ENCODE results near the gene CPLANE2.
"Not testable (repeated sequence)": the region's sequence is repeated elsewhere in the genome, so short reads cannot be mapped to it uniquely, and the experiment has no call there.

Gene CPLANE2

GRCh38 chr1:16207318-16208269, 29.4 kb downstream of the CPLANE2 start:
- DNase-seq = no peak

GRCh38 chr1:16206547-16207317, 30.3 kb downstream of the CPLANE2 start:
- peak; percentile 95 for DNase-seq

DNA sequence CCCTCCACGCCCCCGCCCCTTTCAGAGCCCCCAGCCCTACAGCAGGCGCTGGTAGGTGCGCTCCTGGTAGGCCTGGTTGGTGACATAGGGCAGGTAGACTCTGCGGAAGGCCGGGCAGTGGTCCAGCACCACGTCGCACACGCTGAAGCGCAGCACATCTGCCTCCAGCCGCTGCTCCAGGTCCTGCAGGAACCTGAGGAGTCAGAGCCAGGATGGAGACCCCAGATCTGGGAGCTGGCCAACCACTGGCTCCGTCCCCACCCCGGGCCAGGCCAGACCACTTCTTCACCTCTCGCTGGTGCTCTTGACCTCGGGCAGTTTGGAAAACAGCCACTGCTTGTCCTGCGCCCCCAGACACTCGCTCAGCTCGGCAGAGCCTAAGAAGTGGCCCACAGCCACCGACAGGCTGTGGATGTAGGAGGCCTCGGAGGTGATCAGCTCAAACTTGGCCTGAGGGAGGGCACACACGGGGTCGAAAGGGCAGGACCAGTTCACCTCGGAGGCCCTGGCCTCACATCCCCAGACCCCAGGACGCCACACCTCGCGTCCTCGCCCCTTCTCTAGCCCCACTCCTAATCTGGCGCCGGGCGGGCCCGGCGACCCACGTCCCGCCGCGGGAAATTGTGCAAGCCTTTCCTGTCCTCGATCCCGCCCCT, 31.0 kb downstream of the CPLANE2 start:
- no peak for DNase-seq

DNA sequence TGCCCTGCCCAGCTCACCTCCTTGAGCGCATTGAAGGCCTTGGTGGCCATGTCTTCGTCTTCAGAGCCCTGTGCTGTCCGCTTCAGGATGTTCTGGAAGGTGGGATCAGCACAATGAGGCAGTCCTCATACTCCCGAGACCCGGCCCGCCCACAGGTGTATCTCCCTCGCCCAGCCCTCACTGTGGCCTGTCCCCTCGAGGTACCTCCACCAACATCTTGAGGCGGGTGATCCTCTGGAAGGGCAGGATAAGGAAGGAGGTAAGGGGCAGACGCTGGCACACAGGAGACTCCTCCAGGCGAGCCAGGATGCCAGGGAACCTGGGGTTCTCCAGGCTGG, 31.7 kb downstream of the CPLANE2 start:
- DNase-seq = no peak

GRCh38 chr1:16204634-16205333, 32.2 kb downstream of the CPLANE2 start:
- DNase-seq = peak; percentile 57

DNA sequence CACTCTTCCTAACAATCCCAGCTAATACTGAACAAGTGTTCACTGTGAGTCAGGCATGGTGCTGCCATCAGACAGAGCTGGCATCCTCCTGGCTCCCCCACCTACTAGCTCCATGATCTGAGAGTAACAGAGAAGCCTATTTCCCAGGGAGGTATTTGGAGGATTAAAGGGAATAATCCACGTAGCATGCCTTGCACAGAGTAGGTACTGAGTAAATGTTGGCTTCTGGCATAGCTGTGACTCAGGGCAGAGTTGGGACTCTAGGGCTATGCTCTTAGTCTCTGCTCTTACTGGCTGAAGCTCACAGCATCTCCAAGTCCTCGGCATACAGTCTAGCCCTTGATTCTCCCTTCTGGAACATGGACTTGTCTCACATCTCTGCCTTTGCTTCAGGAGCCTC, 32.8 kb downstream of the CPLANE2 start:
- no peak for DNase-seq

DNA sequence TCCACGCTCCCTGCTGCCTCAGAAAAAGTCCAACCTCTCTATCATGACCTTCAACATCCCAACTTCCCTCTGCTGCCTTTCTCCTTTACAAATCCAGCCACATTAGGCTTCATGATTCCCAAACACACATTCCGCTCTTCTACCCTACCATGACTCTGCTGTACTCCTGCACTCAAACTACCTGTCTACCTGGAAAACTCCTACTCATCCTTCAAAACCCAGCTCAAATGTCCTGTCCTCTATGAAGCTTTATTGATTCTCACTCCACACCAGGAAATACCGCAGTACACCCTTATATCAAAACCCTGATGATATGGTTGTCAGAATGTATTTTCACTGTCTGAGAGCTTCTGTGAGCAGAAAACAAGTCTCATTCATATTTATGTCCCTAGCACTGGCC, 33.4 kb downstream of the CPLANE2 start:
- DNase-seq = no peak

- DNase-seq = no peak
These were observed 34.4 kb downstream of the CPLANE2 start for GRCh38 chr1:16202281-16203210.

DNA sequence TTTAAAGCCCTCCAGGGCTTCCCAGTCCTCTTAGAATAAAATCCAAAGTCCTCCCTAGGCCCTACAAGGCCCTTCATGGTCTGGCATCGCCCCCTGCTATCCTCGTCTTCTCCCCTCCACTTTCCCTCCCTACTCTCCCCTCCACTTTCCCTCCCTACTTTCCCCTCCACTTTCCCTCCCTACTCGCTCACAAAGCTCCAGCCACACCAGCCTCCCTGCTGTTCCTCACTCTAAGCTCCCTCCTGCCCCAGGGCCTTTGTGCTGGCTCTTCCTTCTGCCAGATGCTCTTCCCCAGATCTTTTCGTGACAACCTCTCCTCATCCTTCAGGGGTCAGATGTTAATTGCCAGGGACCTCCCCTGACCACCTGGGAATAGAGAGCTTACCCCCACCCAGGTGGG, 37.3 kb downstream of the CPLANE2 start:
- DNase-seq = no peak

- DNase-seq = no peak
These were observed 37.9 kb downstream of the CPLANE2 start for GRCh38 chr1:16199157-16199501.

DNA sequence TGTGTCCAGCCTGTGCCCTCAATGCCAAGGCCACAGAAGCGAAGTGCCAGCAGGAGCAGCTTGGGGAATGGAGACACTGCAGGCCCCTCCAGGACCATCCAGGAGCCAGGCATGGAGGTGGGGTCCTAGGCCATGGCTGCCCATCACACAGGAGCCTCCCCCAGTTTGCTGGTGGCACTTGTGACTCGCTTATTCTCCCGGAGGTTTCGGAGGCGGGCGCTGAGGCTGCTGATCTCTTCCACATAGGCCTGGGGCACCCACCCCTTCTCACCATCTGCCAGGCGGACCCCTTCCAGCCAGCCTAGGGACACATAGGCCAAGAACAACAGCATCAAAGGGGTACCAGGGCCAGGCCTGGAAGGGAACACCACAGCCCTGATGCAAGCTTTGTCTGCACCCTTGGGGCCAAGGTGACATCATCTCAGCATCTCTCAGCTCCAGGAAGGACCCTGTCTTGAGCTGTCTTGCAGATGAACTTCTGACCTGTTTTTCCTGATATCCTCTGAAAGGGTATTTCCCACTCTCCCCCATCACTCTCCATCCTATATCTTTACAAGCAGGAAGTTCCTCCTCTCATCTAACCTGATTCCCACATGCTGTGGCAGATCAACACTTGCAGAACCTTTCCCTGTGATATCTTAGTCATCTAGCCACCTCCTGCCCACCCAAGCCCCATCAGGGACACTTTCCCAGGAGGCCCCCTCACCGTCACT, 38.4 kb downstream of the CPLANE2 start:
- DNase-seq = no peak

- no peak for DNase-seq
These were observed 40.1 kb downstream of the CPLANE2 start for GRCh38 chr1:16196874-16197273.

GRCh38 chr1:16196139-16196538, 40.8 kb downstream of the CPLANE2 start:
- DNase-seq = not testable (repeated sequence)

DNA sequence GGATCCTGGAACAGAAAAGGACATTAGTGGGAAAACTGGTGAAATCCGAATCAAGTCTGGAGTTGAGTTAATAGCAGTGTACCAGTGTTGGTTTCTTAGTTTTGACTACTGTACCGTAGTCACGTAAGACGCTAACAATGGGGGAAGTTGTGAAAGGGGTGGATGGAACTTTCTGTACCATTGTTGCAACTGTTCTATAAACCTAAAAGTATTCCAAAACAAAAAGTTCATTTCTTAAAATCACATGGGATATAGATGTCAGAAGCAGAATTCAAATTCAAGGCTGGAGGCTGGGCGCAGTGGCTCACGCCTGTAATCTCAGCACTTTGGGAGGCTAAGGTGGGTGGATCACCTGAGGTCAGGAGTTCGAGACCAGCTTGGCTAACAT, 41.5 kb downstream of the CPLANE2 start:
- DNase-seq = no peak

DNA sequence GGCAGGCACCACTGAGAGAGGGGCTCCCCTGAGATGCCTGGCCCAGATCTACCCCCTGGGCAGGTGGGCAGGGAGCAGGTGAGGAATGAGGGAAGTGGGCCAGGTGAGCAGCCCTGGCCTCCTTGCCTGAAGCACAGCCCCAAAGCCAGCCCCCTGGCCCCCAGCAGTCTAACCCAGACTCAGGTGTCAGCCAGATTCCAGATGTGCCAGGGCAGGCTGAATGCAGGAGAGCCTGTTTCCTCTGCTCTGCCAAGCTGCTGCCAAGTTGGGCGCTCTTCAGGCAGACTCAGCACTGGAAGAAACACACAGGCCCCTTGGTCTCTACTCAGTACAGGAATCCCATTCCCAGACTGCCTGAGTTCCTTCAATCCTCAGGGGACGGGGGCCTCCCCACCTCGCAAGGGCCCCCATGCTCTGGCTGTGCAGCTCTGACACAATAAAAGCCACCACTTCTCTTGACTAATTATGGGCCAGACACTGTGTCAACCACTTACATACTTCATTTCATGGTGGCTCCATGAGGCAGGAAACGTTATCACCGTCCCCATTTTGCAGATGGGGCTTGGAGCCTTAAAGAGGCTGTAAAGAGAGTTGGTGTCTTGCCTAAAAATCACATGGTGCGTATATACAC, 45.0 kb downstream of the CPLANE2 start:
- no peak for DNase-seq

DNA sequence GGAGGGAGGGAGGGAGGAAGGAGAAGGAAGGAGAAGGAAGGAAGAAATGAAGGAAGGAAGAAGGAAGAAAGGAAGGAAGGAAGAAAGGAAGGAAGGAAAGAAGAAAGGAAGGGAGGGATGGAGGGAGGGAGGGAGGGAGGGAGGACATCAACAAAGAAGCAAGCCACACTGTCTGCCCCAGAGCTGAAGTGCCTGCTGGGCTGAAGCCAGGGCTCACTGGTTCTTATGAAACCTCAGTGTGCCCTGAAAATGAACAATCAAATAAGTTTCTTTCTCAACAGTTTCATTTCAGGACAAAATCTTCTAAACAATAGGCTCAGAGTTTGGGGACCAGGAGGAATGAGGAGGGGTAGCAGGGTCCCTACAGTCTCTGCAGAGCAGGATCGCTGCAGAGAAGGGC, 45.7 kb downstream of the CPLANE2 start:
- no peak for DNase-seq

- no peak for DNase-seq
These were observed 46.9 kb downstream of the CPLANE2 start for GRCh38 chr1:16189921-16190621.

- no peak for DNase-seq
These were observed 48.0 kb downstream of the CPLANE2 start for GRCh38 chr1:16189003-16189402.

GRCh38 chr1:16187748-16188401, 49.1 kb downstream of the CPLANE2 start:
- DNase-seq = peak; percentile 88
